GM13977 (cell line): ENCODE measurements around the gene SH3RF1.

Experiments used
- DNase-seq: peaks from one replicate; pipeline ENCODE4 v3.0.0; 2012; ENCODE audit warnings: low spot score
- in situ Hi-C: fragments of 300-500 bp; cut with MboI; formaldehyde crosslinking; loops from one replicate; pipeline ENCODE4 v1.12.0; 2022; ENCODE audit warnings: low sequenced_read_pairs, low pct_unique_long_range_greater_than_20kb, mixed read lengths, inconsistent platforms; ENCODE audit not compliant: unreplicated experiment
- TF ChIP-seq, protein P1 (sequence below): IDR thresholded peaks from 2 replicates; pipeline ENCODE4 v1.5.1; 2012; ENCODE audit warnings: mild to moderate bottlenecking, control low read depth; ENCODE audit not compliant: insufficient read depth; ENCODE audit errors: extremely low read depth, missing control alignments

SH3RF1 gene

DNA sequence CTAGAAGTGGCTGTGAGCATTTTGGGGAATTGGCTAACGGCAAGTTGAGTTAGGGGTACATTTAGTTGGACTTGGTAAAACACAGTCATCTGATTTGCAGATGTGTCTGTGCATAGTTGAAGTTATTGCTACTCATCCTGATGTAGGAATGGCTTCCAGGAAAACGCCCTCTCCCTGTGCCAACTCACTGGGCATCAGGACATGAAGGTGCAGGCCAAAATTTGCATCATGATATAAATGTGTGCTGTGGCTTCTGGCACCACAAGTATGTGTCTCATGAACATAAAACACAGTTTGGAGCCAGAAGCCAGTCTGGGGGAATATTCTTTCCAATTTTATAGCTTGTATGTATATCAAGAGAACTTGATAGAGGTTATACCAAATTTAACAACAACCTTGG is 206.5 kb downstream of the SH3RF1 start:
- TF ChIP-seq, protein P1, sequence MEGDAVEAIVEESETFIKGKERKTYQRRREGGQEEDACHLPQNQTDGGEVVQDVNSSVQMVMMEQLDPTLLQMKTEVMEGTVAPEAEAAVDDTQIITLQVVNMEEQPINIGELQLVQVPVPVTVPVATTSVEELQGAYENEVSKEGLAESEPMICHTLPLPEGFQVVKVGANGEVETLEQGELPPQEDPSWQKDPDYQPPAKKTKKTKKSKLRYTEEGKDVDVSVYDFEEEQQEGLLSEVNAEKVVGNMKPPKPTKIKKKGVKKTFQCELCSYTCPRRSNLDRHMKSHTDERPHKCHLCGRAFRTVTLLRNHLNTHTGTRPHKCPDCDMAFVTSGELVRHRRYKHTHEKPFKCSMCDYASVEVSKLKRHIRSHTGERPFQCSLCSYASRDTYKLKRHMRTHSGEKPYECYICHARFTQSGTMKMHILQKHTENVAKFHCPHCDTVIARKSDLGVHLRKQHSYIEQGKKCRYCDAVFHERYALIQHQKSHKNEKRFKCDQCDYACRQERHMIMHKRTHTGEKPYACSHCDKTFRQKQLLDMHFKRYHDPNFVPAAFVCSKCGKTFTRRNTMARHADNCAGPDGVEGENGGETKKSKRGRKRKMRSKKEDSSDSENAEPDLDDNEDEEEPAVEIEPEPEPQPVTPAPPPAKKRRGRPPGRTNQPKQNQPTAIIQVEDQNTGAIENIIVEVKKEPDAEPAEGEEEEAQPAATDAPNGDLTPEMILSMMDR, result no peak
- DNase-seq, result no peak
- in situ Hi-C loops, result no loop called here

DNA sequence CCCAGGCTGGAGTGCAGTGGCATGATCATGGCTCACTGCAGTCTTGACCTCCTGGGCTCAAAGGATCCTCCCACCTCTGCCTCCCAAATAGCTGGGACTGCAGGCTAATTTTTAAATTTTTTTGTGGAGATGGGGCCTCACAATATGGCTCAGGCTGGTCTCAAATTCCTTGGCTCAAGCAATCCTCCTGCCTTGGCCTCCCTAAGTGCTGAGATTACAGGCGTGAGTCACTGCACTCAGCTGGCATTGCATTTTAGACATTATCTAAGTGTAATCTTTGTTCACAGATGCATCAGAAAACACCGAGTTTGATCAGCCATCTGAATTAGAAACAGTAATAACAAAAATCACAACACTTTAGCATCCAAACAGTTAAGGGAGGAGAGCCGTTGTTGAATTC is 207.3 kb downstream of the SH3RF1 start:
- TF ChIP-seq, protein P1, result no peak
- no peak for DNase-seq
- in situ Hi-C loops, result no loop called here

DNA sequence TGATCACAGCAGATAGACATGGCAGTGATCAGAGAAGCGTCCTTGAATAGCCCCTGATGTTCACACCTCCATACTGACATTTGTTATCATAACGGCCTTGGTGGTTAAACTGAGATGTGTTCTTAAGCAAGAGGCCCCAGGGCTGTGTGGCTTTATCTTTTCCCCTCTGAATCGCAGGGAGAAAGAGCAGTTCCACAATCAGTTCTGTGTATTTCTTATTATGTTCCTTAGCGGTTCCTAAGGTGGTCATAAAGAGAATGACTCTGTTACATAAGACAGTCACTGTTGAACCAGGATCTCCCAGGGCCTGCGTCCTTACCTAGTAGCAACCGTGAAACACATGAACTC is 207.9 kb downstream of the SH3RF1 start:
- TF ChIP-seq, protein P1, result no peak
- no peak for DNase-seq
- in situ Hi-C loops, result no loop called here

DNA sequence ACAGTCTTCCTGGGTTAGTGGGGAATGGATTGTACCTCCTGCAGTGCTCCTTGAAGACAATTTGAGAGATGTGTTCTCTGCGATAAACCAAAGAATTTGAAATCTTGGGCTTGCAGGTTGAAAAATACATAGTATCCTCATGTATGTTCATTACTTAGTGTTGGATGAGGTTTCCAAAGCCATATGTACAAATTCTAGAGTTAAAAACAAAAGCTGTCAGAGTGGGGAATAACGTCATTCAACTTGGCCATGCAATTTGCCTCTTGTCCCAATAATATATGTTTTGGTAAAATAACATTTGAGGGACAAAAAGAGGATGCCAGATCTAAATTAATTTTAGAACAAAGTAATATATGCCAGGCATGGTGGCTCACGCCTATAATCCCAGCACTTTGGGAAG is 209.4 kb downstream of the SH3RF1 start:
- TF ChIP-seq, protein P1, result no peak
- DNase-seq, result no peak
- in situ Hi-C loops, result no loop called here

DNA sequence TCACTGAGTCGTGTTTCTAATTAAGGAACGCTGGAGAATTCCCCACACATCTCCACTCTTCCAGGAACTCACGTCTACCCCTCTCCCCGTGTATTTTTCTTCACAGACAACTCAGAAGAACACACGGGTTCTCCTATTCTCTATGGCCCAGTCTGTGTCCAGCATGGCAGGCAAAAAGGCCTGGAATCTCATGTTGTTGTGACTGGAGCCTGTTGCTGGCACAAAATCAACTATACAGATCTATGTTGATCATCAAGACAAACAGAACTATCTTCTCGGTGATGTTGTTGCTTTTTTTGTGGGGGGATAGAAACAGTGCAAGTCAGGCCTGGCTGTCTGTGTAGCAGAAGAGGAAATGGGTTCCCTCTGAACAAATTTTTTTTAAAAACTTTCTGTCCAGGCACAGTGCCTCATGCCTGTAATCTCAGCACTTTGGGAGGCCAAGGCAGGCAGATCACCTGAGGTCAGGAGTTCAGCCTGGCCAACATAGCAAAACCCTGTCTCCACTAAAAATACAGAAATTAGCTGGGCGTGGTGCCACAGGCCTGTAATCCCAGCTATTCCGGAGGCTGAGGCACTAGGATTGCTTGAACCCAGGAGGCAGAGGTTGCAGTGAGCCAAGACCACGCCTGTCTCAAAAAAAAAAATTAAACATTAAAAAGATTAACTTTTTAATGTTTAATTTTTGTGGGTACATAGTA is 210.2 kb downstream of the SH3RF1 start:
- TF ChIP-seq, protein P1, result no peak
- in situ Hi-C loops, result no loop called here
- no peak for DNase-seq

DNA sequence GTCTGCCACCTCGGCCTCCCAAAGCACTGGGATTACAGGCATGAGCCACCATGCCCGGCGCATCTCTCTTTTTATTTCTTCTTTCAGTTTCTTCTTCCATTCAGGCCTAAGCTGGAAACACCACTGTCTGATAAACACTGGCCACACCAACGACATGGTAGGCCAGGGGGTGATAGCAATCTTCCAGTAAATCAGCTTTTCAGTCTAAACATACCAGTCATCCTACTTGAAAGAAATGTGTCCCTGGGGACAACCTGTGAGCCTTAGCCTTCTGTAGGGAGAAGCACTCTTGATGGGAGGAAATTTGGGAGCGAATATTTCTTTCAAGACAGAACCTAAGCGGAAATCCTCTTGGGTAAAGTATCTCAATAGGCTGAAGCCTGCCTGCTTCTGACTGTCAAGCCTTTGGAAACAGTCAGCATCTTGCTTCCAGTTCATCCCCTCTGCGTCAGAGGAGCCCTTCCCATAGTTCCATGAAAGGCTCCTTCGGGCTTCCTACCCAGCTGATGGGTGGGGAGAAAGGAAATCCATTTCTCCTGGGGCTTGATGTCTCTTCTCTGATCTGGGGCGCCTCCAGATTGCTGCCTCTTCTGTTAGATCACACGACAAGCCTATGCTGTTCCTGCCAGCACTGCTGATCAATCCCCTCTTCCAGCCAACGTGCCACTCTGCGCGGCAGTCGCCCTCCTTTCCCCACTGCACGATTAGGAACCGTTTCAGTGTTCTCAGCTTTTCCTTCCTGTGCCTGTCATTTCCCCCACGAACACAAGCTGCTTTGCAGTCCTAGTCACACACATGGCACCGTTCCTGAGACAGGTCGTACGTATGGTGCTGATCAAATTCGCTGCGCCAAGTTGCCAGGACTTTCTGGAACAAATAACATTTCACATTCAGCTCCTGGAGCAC is 211.2 kb downstream of the SH3RF1 start:
- in situ Hi-C loops, result no loop called here
- no peak for DNase-seq
- TF ChIP-seq, protein P1, result no peak
